ENCODE measurements around the gene BRK1.

- TF ChIP-seq POLR2AphosphoS5 (IDR thresholded peaks at IDR 0.05) (no peak), POLR2A (IDR thresholded peaks at IDR 0.05; ENCODE audit: low read depth) (no peak)
These were observed 44.9 kb downstream of the BRK1 start for GRCh38 chr3:10160346-10160745.

Measured in esophagus muscularis mucosa (tissue), 2 donors.